Smooth muscle cell (in vitro differentiated cells): Measurements from ENCODE around the gene DOCK4. TPM values are rescaled to one million over a fixed set of nuclear protein-coding genes. Genes with fewer than 3 reads are reported as not detected.

Experiments used
- DNase-seq: peaks from one replicate; lab custom pipeline; 2025; ENCODE audit not compliant: unreplicated experiment; lab: John Stamatoyannopoulos, UW
- H2AFZ ChIP-seq: fragments of 200-600 bp; sonication (generic); 2 replicates; pipeline ENCODE4 v1.6.0; 2016; ENCODE audit warnings: antibody characterized with exemption, low read depth, mild to moderate bottlenecking
- H3F3A ChIP-seq: fragments of 200-600 bp; sonication (generic); 2 replicates; pipeline ENCODE4 v1.6.0; 2017; ENCODE audit warnings: antibody characterized with exemption, low read depth
- H3K27ac ChIP-seq: fragments of 200-600 bp; sonication (generic); 2 replicates; pipeline ENCODE4 v1.5.1; 2016; ENCODE audit warnings: low read depth, mild to moderate bottlenecking
- H3K27me3 ChIP-seq: fragments of 200-600 bp; sonication (generic); 2 replicates; pipeline ENCODE4 v1.6.1; 2016; ENCODE audit warnings: low read depth, mild to moderate bottlenecking
- H3K36me3 ChIP-seq: fragments of 200-600 bp; sonication (generic); 2 replicates; pipeline ENCODE4 v1.5.1; 2016; ENCODE audit warnings: low read depth
- H3K4me1 ChIP-seq: fragments of 200-600 bp; sonication (generic); 2 replicates; pipeline ENCODE4 v1.5.1; 2016; ENCODE audit warnings: low read depth
- H3K4me2 ChIP-seq: fragments of 200-600 bp; sonication (generic); 2 replicates; pipeline ENCODE4 v1.6.0; 2016; ENCODE audit warnings: mild to moderate bottlenecking
- H3K4me3 ChIP-seq: fragments of 200-600 bp; sonication (generic); 2 replicates; pipeline ENCODE4 v1.5.1; 2016; ENCODE audit warnings: mild to moderate bottlenecking
- H3K79me2 ChIP-seq: fragments of 200-600 bp; sonication (generic); 2 replicates; pipeline ENCODE4 v1.6.0; 2016; ENCODE audit warnings: low read depth, mild to moderate bottlenecking
- H3K9ac ChIP-seq: fragments of 200-600 bp; sonication (generic); 2 replicates; pipeline ENCODE4 v1.6.0; 2016; ENCODE audit warnings: low read depth
- H3K9me3 ChIP-seq: fragments of 200-600 bp; sonication (generic); replicated peaks from 2 replicates; pipeline ENCODE4 v1.5.1; 2016; ENCODE audit warnings: low read depth
- H4K20me1 ChIP-seq: fragments of 200-600 bp; sonication (generic); 2 replicates; pipeline ENCODE4 v1.6.0; 2016; ENCODE audit warnings: low read depth
- WGBS: methylation state at CpG from one replicate; pipeline ENCODE4 v1.1.7; 2016; ENCODE audit warnings: low lambda C conversion rate; 5-methylcytosine and 5-hydroxymethylcytosine counted together
- polyA plus RNA-seq: library from polyadenylated mRNA; unstranded; fragments of >200 nt; fragmentation: Nextera tagmentation; extraction: Ambion mirVana; gene quantifications from 2 replicates; pipeline ENCODE4 v1.2.1, GENCODE V29; 2016
- total RNA-seq: library from RNA; depleted of rRNA; stranded (reverse); fragments of >200 nt; gene quantifications from 2 replicates; pipeline ENCODE4 v1.2.3, GENCODE V29; 2014
- TF ChIP-seq, protein P1 (sequence below): fragments of 200-600 bp; sonication (generic); IDR thresholded peaks from 2 replicates; pipeline ENCODE4 v1.5.1; 2017; ENCODE audit warnings: borderline replicate concordance, mild to moderate bottlenecking, antibody characterized with exemption; ENCODE audit not compliant: insufficient read depth, poor library complexity, severe bottlenecking

Gene DOCK4
- total and polyA plus RNA-seq, 2 experiments from 2014 or later, result 7.4 to 20.5 TPM

- peaks cover 8% of the 10 kb centered on the region for H3K4me1 ChIP-seq
- H4K20me1 ChIP-seq, result no peaks in the 10 kb centered on the region
- peaks cover 16% of the 10 kb centered on the region for H3K79me2 ChIP-seq
- TF ChIP-seq, protein P1, sequence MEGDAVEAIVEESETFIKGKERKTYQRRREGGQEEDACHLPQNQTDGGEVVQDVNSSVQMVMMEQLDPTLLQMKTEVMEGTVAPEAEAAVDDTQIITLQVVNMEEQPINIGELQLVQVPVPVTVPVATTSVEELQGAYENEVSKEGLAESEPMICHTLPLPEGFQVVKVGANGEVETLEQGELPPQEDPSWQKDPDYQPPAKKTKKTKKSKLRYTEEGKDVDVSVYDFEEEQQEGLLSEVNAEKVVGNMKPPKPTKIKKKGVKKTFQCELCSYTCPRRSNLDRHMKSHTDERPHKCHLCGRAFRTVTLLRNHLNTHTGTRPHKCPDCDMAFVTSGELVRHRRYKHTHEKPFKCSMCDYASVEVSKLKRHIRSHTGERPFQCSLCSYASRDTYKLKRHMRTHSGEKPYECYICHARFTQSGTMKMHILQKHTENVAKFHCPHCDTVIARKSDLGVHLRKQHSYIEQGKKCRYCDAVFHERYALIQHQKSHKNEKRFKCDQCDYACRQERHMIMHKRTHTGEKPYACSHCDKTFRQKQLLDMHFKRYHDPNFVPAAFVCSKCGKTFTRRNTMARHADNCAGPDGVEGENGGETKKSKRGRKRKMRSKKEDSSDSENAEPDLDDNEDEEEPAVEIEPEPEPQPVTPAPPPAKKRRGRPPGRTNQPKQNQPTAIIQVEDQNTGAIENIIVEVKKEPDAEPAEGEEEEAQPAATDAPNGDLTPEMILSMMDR, result no peak
- H3K9me3 ChIP-seq, result no peaks in the 10 kb centered on the region
- DNase-seq, result no peak
- H3F3A ChIP-seq, result no peaks in the 10 kb centered on the region
- no peak overlapping the region for H3K9ac ChIP-seq
- no peak overlapping the region for H3K27ac ChIP-seq
- no peaks in the 10 kb centered on the region for H3K27me3 ChIP-seq
- H2AFZ ChIP-seq, result no peak overlapping the region
- WGBS, result 100% methylated on average over 2 of the region's 2 CpGs
- no peak overlapping the region for H3K4me3 ChIP-seq
- H3K36me3 ChIP-seq, result no peaks in the 10 kb centered on the region
- no peak overlapping the region for H3K4me2 ChIP-seq
Observed at GRCh38 chr7:112125250-112125649, 80.9 kb downstream of the DOCK4 start.

DNA sequence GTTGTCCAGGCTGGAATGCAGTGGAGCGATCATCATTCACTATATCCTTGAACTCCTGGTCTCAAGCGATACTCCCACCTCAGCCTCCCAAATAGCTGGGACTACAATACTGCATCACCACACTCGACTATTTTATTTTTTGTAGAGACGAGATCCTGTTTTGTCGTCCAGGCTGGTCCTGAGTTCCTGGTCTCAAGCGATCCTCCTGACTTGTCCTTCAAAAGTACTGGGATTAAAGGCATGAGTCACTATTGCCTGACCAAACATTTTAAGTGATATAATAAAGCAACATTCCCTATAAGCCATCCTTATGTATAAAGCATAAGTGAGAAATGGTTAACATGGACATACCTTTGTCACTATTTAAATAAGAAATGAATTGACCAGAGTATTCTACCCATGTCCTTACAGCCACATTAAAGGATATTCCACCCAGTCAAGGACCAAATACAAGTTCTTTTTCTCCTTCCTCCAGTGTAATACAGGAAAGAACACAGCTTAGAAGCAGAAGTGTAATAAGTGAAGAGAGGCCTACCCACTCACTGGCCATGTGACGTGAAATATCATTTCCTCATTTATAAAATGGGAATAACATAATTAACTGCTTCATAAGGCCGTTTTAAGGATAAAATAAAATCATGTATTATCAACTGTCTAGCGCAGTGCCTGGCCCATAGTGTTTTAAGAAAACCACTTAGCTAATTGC is 82.0 kb downstream of the DOCK4 start:
- no peak for DNase-seq
- no peak overlapping the region for H3K27ac ChIP-seq
- no peak overlapping the region for H2AFZ ChIP-seq
- TF ChIP-seq, protein P1, result no peak
- H3K9me3 ChIP-seq, result no peaks in the 10 kb centered on the region
- H4K20me1 ChIP-seq, result no peaks in the 10 kb centered on the region
- H3K9ac ChIP-seq, result no peak overlapping the region
- no peaks in the 10 kb centered on the region for H3K36me3 ChIP-seq
- peaks cover 16% of the 10 kb centered on the region for H3K79me2 ChIP-seq
- no peak overlapping the region for H3K4me3 ChIP-seq
- H3K4me1 ChIP-seq, result peaks cover 8% of the 10 kb centered on the region
- H3F3A ChIP-seq, result no peaks in the 10 kb centered on the region
- peak overlapping the region; percentile 35 for H3K4me2 ChIP-seq
- 78% methylated on average over 9 of the region's 9 CpGs for WGBS
- H3K27me3 ChIP-seq, result no peaks in the 10 kb centered on the region

DNA sequence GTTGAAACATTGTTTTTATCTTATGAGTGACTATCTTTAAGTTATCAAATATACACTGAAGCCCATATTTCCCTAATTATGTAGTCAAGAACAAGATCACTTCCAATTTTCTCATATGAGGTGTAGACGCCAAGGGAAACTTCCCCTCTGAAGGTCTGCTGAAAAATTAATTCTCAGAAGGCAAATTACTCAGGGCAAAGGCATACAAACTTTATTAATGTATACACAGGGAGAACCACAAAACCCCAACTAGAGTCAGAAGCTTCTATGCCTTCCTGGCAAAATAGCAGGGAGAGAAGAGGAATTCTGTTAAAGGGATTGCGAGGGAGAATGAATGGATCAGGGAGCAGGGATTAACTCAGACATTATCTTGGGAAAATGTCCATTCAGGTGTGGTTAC is 83.4 kb downstream of the DOCK4 start:
- no peak for DNase-seq
- TF ChIP-seq, protein P1, result no peak

DNA sequence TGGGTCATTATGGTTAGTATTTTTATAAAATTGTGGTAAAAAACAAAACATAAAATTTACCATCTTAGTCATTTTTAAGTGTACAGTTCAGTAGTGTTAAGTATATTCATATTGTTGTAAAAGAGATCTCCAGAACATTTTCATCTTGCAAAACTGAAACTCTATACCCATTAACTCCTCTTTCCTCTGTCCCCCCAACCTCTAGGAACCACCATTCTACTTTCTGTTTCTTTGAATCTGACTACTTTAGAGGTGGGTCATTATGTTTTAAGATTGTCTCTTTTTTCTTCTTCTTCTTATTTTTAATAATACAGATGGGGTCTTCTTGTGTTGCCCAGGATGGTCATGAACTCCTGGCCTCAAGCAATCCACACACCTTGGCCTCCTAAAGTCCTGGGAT is 84.1 kb downstream of the DOCK4 start:
- Histone ChIP-seq H3K4me2 (no peak overlapping the region), H3K9me3 (no peaks in the 10 kb centered on the region)

More for the DNA sequence above, 83.4 kb downstream of the DOCK4 start:
- Histone ChIP-seq H3K4me1 (peaks cover 3% of the 10 kb centered on the region), H3K4me3 (no peak overlapping the region), H3F3A (no peaks in the 10 kb centered on the region), H3K27me3 (no peaks in the 10 kb centered on the region), H3K9ac (no peak overlapping the region), H3K4me2 (no peak overlapping the region), H4K20me1 (no peaks in the 10 kb centered on the region), H3K36me3 (no peaks in the 10 kb centered on the region), H3K79me2 (peaks cover 19% of the 10 kb centered on the region), H3K27ac (no peak overlapping the region), H2AFZ (no peak overlapping the region), H3K9me3 (no peaks in the 10 kb centered on the region)
- whole genome bisulfite sequencing, result 66% methylated on average over 2 of the region's 2 CpGs

More for the DNA sequence above, 84.1 kb downstream of the DOCK4 start:
- Histone ChIP-seq H3K4me1 (peaks cover 3% of the 10 kb centered on the region), H4K20me1 (no peaks in the 10 kb centered on the region), H3K27ac (no peak overlapping the region), H3K36me3 (no peaks in the 10 kb centered on the region), H2AFZ (no peak overlapping the region), H3K4me3 (no peak overlapping the region), H3K79me2 (peaks cover 19% of the 10 kb centered on the region), H3K9ac (no peak overlapping the region), H3F3A (no peaks in the 10 kb centered on the region), H3K27me3 (no peaks in the 10 kb centered on the region)
- no peak for DNase-seq
- TF ChIP-seq, protein P1, result no peak
